ENCODE results near the gene STIM1. TPM values are rescaled to one million over a fixed set of nuclear protein-coding genes. Genes with fewer than 3 reads are reported as not detected.
A peak's percentile ranks its signal among the peaks of the same experiment; 100 is the strongest.

The STIM1 gene
- total RNA-seq, 1 donor from 2014 or later = 9.6 TPM

GRCh38 chr11:3853899-3854659 lies 1.4 kb upstream of the STIM1 start:
- no peak overlapping the region for H3K27ac Mint-ChIP-seq (ENCODE audit: unreplicated experiment)
- TF ChIP-seq CTCF (IDR thresholded peaks at IDR 0.05; ENCODE audit: partially characterized antibody, unreplicated experiment) = no peak
- no peaks in the 10 kb centered on the region for H3K4me1 Mint-ChIP-seq (ENCODE audit: low read depth, unreplicated experiment)
- H3K27me3 Mint-ChIP-seq (ENCODE audit: unreplicated experiment) = no peaks in the 10 kb centered on the region
- peak overlapping the region; percentile 77 for H3K4me3 Mint-ChIP-seq (ENCODE audit: unreplicated experiment)
- H3K9me3 Mint-ChIP-seq (ENCODE audit: unreplicated experiment) = no peaks in the 10 kb centered on the region
- DNase-seq = no peak
- no peaks in the 10 kb centered on the region for H3K36me3 Mint-ChIP-seq (ENCODE audit: unreplicated experiment)

GRCh38 chr11:3854660-3854976 lies 846 bp upstream of the STIM1 start:
- peak overlapping the region; percentile 77 for H3K4me3 Mint-ChIP-seq (ENCODE audit: unreplicated experiment)
- H3K9me3 Mint-ChIP-seq (ENCODE audit: unreplicated experiment) = no peaks in the 10 kb centered on the region
- H3K36me3 Mint-ChIP-seq (ENCODE audit: unreplicated experiment) = no peaks in the 10 kb centered on the region
- no peak overlapping the region for H3K27ac Mint-ChIP-seq (ENCODE audit: unreplicated experiment)
- no peaks in the 10 kb centered on the region for H3K4me1 Mint-ChIP-seq (ENCODE audit: low read depth, unreplicated experiment)
- no peak for TF ChIP-seq CTCF (IDR thresholded peaks at IDR 0.05; ENCODE audit: partially characterized antibody, unreplicated experiment)
- DNase-seq = no peak
- peaks cover 3% of the 10 kb centered on the region for H3K27me3 Mint-ChIP-seq (ENCODE audit: unreplicated experiment)

- H3K4me1 Mint-ChIP-seq (ENCODE audit: low read depth, unreplicated experiment) = no peaks in the 10 kb centered on the region
- H3K9me3 Mint-ChIP-seq (ENCODE audit: unreplicated experiment) = no peaks in the 10 kb centered on the region
- H3K27me3 Mint-ChIP-seq (ENCODE audit: unreplicated experiment) = peaks cover 3% of the 10 kb centered on the region
- H3K27ac Mint-ChIP-seq (ENCODE audit: unreplicated experiment) = no peak overlapping the region
- DNase-seq = peak; percentile 54
- H3K4me3 Mint-ChIP-seq (ENCODE audit: unreplicated experiment) = peak overlapping the region; percentile 87
- TF ChIP-seq CTCF (IDR thresholded peaks at IDR 0.05; ENCODE audit: partially characterized antibody, unreplicated experiment) = no peak
- H3K36me3 Mint-ChIP-seq (ENCODE audit: unreplicated experiment) = no peaks in the 10 kb centered on the region
These were observed 486 bp downstream of the STIM1 start for GRCh38 chr11:3855808-3856491.

GRCh38 chr11:3856856-3857553 lies 1.5 kb downstream of the STIM1 start:
- Mint-ChIP-seq H3K36me3 (ENCODE audit: unreplicated experiment) (no peaks in the 10 kb centered on the region), H3K27me3 (ENCODE audit: unreplicated experiment) (peaks cover 3% of the 10 kb centered on the region), H3K9me3 (ENCODE audit: unreplicated experiment) (no peaks in the 10 kb centered on the region), H3K4me1 (ENCODE audit: low read depth, unreplicated experiment) (no peaks in the 10 kb centered on the region), H3K4me3 (ENCODE audit: unreplicated experiment) (peak overlapping the region; percentile 87), H3K27ac (ENCODE audit: unreplicated experiment) (no peak overlapping the region)
- no peak for TF ChIP-seq CTCF (IDR thresholded peaks at IDR 0.05; ENCODE audit: partially characterized antibody, unreplicated experiment)
- no peak for DNase-seq
